Ascending aorta (tissue), 2 donors: ENCODE measurements around the gene CEP135. TPM values are rescaled to one million over a fixed set of nuclear protein-coding genes. Genes with fewer than 3 reads are reported as not detected.
A peak's percentile ranks its signal among the peaks of the same experiment; 100 is the strongest.

ENCODE experiments used
- DNase-seq, 2 donors: peaks; one replicate each; pipeline ENCODE4 v3.0.0-alpha.2; 2019; ENCODE audit warnings: low spot score in 2 of 2
- H3K27ac ChIP-seq, 2 donors: fragments of 200-600 bp; sonication (generic); one replicate each; pipeline ENCODE4 v1.5.1; 2016 to 2017; ENCODE audit warnings: mild to moderate bottlenecking in 1 of 2
- H3K27me3 ChIP-seq: fragments of 200-600 bp; sonication (generic); one replicate; pipeline ENCODE4 v1.5.1; 2017
- H3K36me3 ChIP-seq, 2 donors: fragments of 200-600 bp; sonication (generic); one replicate each; pipeline ENCODE4 v1.5.1; 2016
- H3K4me1 ChIP-seq, 2 donors: fragments of 200-600 bp; sonication (generic); one replicate each; pipeline ENCODE4 v1.5.1; 2016 to 2017; ENCODE audit warnings: mild to moderate bottlenecking in 1 of 2
- H3K4me3 ChIP-seq, 2 donors: fragments of 200-600 bp; sonication (generic); one replicate each; pipeline ENCODE4 v1.5.1; 2016 to 2017; ENCODE audit warnings: mild to moderate bottlenecking in 1 of 2
- H3K9me3 ChIP-seq, 2 donors: fragments of 200-600 bp; sonication (generic); one replicate each; pipeline ENCODE4 v1.5.1; 2016
- CTCF ChIP-seq, 3 experiments: fragments of 200-600 bp in 2 of 3; fragments of 450-650 bp in 1 of 3; sonication (generic) in 2 of 3; IDR thresholded peaks; one replicate each; pipeline ENCODE4 v1.5.1; 2016 to 2019; ENCODE audit warnings: antibody characterized with exemption in 3 of 3, mild to moderate bottlenecking in 1 of 3, moderate library complexity in 1 of 3
- intact Hi-C: fragments of 100-400 bp; cut with DNase I; formaldehyde crosslinking; loops from one replicate; pipeline ENCODE4 v1.15.1; 2023
- total RNA-seq: library from RNA; depleted of rRNA; stranded (reverse); fragments of >200 nt; gene quantifications from one replicate; pipeline ENCODE4 v1.1.0, GENCODE V29; 2016

Gene CEP135
- total RNA-seq: 0.53 TPM

GRCh38 chr4:55948726-55949481 lies at the start of gene CEP135:
Gene CEP135, plus strand, starts transcription at chr4:55948945. Its CDS starts 3,186 bp downstream, at chr4:55952131.
- DNase-seq: peak; percentile 72 to 95
- no peaks in the 10 kb centered on the region for H3K27me3 ChIP-seq
- H3K9me3 ChIP-seq: no peaks in the 10 kb centered on the region
- peak within 1 kb of the TSS; percentile 61 to 98 for H3K4me3 ChIP-seq
- peak; percentile 88 to 94 (median 93) for TF ChIP-seq CTCF (IDR thresholded peaks at IDR 0.05)
- peak within 1 kb of the TSS; percentile 90 to 93 for H3K27ac ChIP-seq
- H3K4me1 ChIP-seq: peaks cover 0 to 15% of the 10 kb centered on the region in 2 donors
- intact Hi-C loops: loop anchor here (1.0 to 5.0 kb wide), 9 partner anchors 57 to 1028 kb away; partner anchors contain the start of genes AASDH, CLOCK, EXOC1 and NOA1
- peaks cover 3 to 4% of the 10 kb centered on the region in 2 donors for H3K36me3 ChIP-seq

GRCh38 chr4:55902677-55903076 lies 46.1 kb upstream of the CEP135 start:
- no peak for TF ChIP-seq CTCF (IDR thresholded peaks at IDR 0.05)
- H3K4me3 ChIP-seq: no peak overlapping the region
- peaks cover 32 to 50% of the 10 kb centered on the region in 2 donors for H3K36me3 ChIP-seq
- H3K4me1 ChIP-seq: no peaks in the 10 kb centered on the region
- DNase-seq: no peak
- no peaks in the 10 kb centered on the region for H3K9me3 ChIP-seq
- intact Hi-C loops: no loop called here
- no peak overlapping the region for H3K27ac ChIP-seq
- H3K27me3 ChIP-seq: no peaks in the 10 kb centered on the region

GRCh38 chr4:55903577-55903976 lies 45.2 kb upstream of the CEP135 start:
- Histone ChIP-seq H3K4me3 (no peak overlapping the region), H3K9me3 (no peaks in the 10 kb centered on the region), H3K27me3 (no peaks in the 10 kb centered on the region), H3K27ac (no peak overlapping the region), H3K36me3 (peaks cover 30 to 45% of the 10 kb centered on the region in 2 donors), H3K4me1 (no peaks in the 10 kb centered on the region)
- intact Hi-C loops: no loop called here
- TF ChIP-seq CTCF (IDR thresholded peaks at IDR 0.05): no peak
- no peak for DNase-seq

- Histone ChIP-seq H3K4me3 (no peak overlapping the region), H3K27me3 (no peaks in the 10 kb centered on the region), H3K4me1 (no peaks in the 10 kb centered on the region), H3K27ac (no peak overlapping the region), H3K36me3 (peaks cover 30 to 40% of the 10 kb centered on the region in 2 donors), H3K9me3 (no peaks in the 10 kb centered on the region)
- intact Hi-C loops: no loop called here
- no peak for TF ChIP-seq CTCF (IDR thresholded peaks at IDR 0.05)
- no peak for DNase-seq
Measured at GRCh38 chr4:55904576-55904975, 44.2 kb upstream of the CEP135 start.

GRCh38 chr4:55906323-55906722 lies 42.4 kb upstream of the CEP135 start:
- Histone ChIP-seq H3K4me3 (no peak overlapping the region), H3K4me1 (no peaks in the 10 kb centered on the region), H3K36me3 (peaks cover 24 to 27% of the 10 kb centered on the region in 2 donors), H3K27ac (no peak overlapping the region), H3K9me3 (no peaks in the 10 kb centered on the region), H3K27me3 (no peaks in the 10 kb centered on the region)
- intact Hi-C loops: no loop called here
- no peak for TF ChIP-seq CTCF (IDR thresholded peaks at IDR 0.05)
- no peak for DNase-seq
